SK-N-SH (cell line): ENCODE measurements around the gene SMIM24. TPM values are rescaled to one million over a fixed set of nuclear protein-coding genes. Genes with fewer than 3 reads are reported as not detected.

Source experiments
- CTCF ChIA-PET: fragments of 300-600, 350-600 bp; formaldehyde crosslinking; extraction: SDS; loops from one replicate; lab custom pipeline; 2021; lab: Yijun Ruan, JAX
- POLR2A ChIA-PET: fragments of 350-600 bp; sonication (Branson Sonifier 250); formaldehyde crosslinking; extraction: SDS; loops from one replicate; lab custom pipeline; 2020; ENCODE audit warnings: antibody characterized with exemption, inconsistent platforms; lab: Yijun Ruan, JAX
- DNase-seq: peaks from one replicate; pipeline ENCODE4 v3.0.0; 2012
- H2AFZ ChIP-seq: fragments of 200-600 bp; sonication (generic); 2 replicates; pipeline ENCODE4 v1.8.1; 2016; ENCODE audit warnings: antibody characterized with exemption, mild to moderate bottlenecking, low read depth
- H3F3A ChIP-seq: fragments of 200-600 bp; sonication (generic); replicated peaks from 2 replicates; pipeline ENCODE3; 2016; ENCODE audit warnings: antibody characterized with exemption, mild to moderate bottlenecking; ENCODE audit not compliant: insufficient read depth
- H3K27ac ChIP-seq, 2 experiments: fragments of 200-500 bp in 1 of 2; fragments of 200-600 bp in 1 of 2; sonication (Bioruptor generic) in 1 of 2; sonication (generic), shearing (Covaris generic) in 1 of 2; 2 replicates each; pipeline versions ENCODE4 v1.5.1 to v1.6.1; 2014 to 2016; ENCODE audit warnings: low read depth in 2 of 2, inconsistent platforms in 1 of 2, low read length in 1 of 2, mild to moderate bottlenecking in 1 of 2, mixed read lengths in 1 of 2
- H3K27me3 ChIP-seq: fragments of 200-600 bp; sonication (generic), shearing (Covaris generic); 2 replicates; pipeline ENCODE4 v1.6.1; 2016; ENCODE audit warnings: mixed run types; ENCODE audit not compliant: insufficient read depth
- H3K36me3 ChIP-seq, 2 experiments: fragments of 200-500 bp in 1 of 2; fragments of 200-600 bp in 1 of 2; sonication (Bioruptor generic) in 1 of 2; sonication (generic) in 1 of 2; replicated peaks in 1 of 2; 2 replicates each; pipeline versions ENCODE3 to v1.5.1; 2014 to 2016; ENCODE audit warnings: low read length in 1 of 2, mild to moderate bottlenecking in 1 of 2; ENCODE audit not compliant: insufficient read depth in 2 of 2, control insufficient read depth in 1 of 2
- H3K4me1 ChIP-seq, 2 experiments: fragments of 200-500 bp in 1 of 2; fragments of 200-600 bp in 1 of 2; sonication (Bioruptor generic) in 1 of 2; sonication (generic), shearing (Covaris generic) in 1 of 2; 2 replicates each; pipeline versions ENCODE4 v1.5.1 to v1.6.1; 2014 to 2016; ENCODE audit warnings: low read depth in 1 of 2, low read length in 1 of 2, mixed run types in 1 of 2; ENCODE audit not compliant: insufficient read depth in 2 of 2, control insufficient read depth in 1 of 2
- H3K4me2 ChIP-seq: fragments of 200-600 bp; sonication (generic), shearing (Covaris generic); 2 replicates; pipeline ENCODE4 v1.6.1; 2017; ENCODE audit warnings: mixed run types
- H3K4me3 ChIP-seq, 2 experiments: fragments of 200-500 bp in 1 of 2; fragments of 200-600 bp in 1 of 2; sonication (Bioruptor generic) in 1 of 2; sonication (generic), shearing (Covaris generic) in 1 of 2; 2 replicates each; pipeline versions ENCODE4 v1.5.1 to v1.8.1; 2014 to 2016; ENCODE audit warnings: low read depth in 2 of 2, inconsistent platforms in 1 of 2, low read length in 1 of 2, mild to moderate bottlenecking in 1 of 2, mixed read lengths in 1 of 2, moderate library complexity in 1 of 2
- H3K79me2 ChIP-seq: fragments of 200-600 bp; sonication (generic); 2 replicates; pipeline ENCODE4 v1.8.1; 2017; ENCODE audit warnings: mild to moderate bottlenecking; ENCODE audit not compliant: insufficient read depth
- H3K9ac ChIP-seq: fragments of 200-600 bp; sonication (generic); 2 replicates; pipeline ENCODE4 v1.6.1; 2017; ENCODE audit warnings: mixed run types
- H3K9me2 ChIP-seq: fragments of 200-600 bp; sonication (generic); 2 replicates; pipeline ENCODE4 v1.6.1; 2017; ENCODE audit warnings: mixed run types
- H3K9me3 ChIP-seq: fragments of 200-600 bp; sonication (generic); 2 replicates; pipeline ENCODE4 v1.6.1; 2017; ENCODE audit warnings: mixed run types, mild to moderate bottlenecking, moderate library complexity
- H4K20me1 ChIP-seq: fragments of 200-600 bp; sonication (generic); 2 replicates; pipeline ENCODE4 v1.6.1; 2017; ENCODE audit warnings: mild to moderate bottlenecking, mixed run types; ENCODE audit not compliant: insufficient read depth
- ELF1 ChIP-seq: IDR thresholded peaks from 2 replicates; pipeline ENCODE4 v1.4.0; 2012
- EP300 ChIP-seq, 2 experiments: IDR thresholded peaks; 2 replicates each; pipeline versions ENCODE4 v1.4.0 to v1.6.1; 2012; ENCODE audit warnings: borderline replicate concordance in 1 of 2, low read depth in 1 of 2, low read length in 1 of 2
- EZH2phosphoT487 ChIP-seq: fragments of 200-600 bp; sonication (generic); IDR thresholded peaks from 2 replicates; pipeline ENCODE4 v1.6.1; 2017; ENCODE audit warnings: low read depth, mixed run types, mild to moderate bottlenecking, antibody characterized with exemption, moderate library complexity, borderline replicate concordance
- FOSL2 ChIP-seq: IDR thresholded peaks from 2 replicates; pipeline ENCODE4 v1.4.0; 2012; ENCODE audit warnings: low read depth, mild to moderate bottlenecking, moderate library complexity, borderline replicate concordance
- GABPA ChIP-seq: IDR thresholded peaks from 2 replicates; pipeline ENCODE4 v1.4.0; 2012; ENCODE audit warnings: low read depth, mild to moderate bottlenecking
- GATA2 ChIP-seq: sonication (generic); formaldehyde crosslinking; IDR thresholded peaks from 2 replicates; pipeline ENCODE4 v1.5.0; 2020; ENCODE audit warnings: mild to moderate bottlenecking, missing genetic modification reagents
- JUND ChIP-seq: IDR thresholded peaks from 2 replicates; pipeline ENCODE4 v1.4.0; 2012
- NFIC ChIP-seq: IDR thresholded peaks from 2 replicates; pipeline ENCODE4 v1.4.0; 2012; ENCODE audit warnings: borderline replicate concordance
- RCOR1 ChIP-seq: fragments of 150-350 bp; IDR thresholded peaks from 2 replicates; pipeline ENCODE4 v1.6.1; 2017; ENCODE audit warnings: antibody characterized with exemption, low read length
- RFX5 ChIP-seq: IDR thresholded peaks from 2 replicates; pipeline ENCODE4 v1.6.1; 2012; ENCODE audit warnings: mild to moderate bottlenecking, improper control_type of control experiment, low read length
- RXRA ChIP-seq: IDR thresholded peaks from 2 replicates; pipeline ENCODE4 v1.4.0; 2012; ENCODE audit warnings: low read depth, mild to moderate bottlenecking, borderline replicate concordance
- SIN3A ChIP-seq: IDR thresholded peaks from 2 replicates; pipeline ENCODE4 v1.6.1; 2012; ENCODE audit warnings: low read depth, mild to moderate bottlenecking, low read length, moderate library complexity, borderline replicate concordance
- SMC3 ChIP-seq: IDR thresholded peaks from 2 replicates; pipeline ENCODE4 v1.6.1; 2012; ENCODE audit warnings: low read depth, low read length, improper control_type of control experiment
- TCF12 ChIP-seq: IDR thresholded peaks from 2 replicates; pipeline ENCODE4 v1.4.0; 2012
- YY1 ChIP-seq: IDR thresholded peaks from 2 replicates; pipeline ENCODE4 v1.4.0; 2012; ENCODE audit warnings: low read depth, mild to moderate bottlenecking
- WGBS: methylation state at CpG from one replicate; pipeline ENCODE4 v1.1.6; 2017; ENCODE audit warnings: low lambda C conversion rate; 5-methylcytosine and 5-hydroxymethylcytosine counted together
- polyA plus RNA-seq, 3 experiments: library from polyadenylated mRNA; depleted of rRNA; stranded (reverse); fragments of >200 nt; gene quantifications; 2 replicates each; pipeline ENCODE4 v1.2.3, GENCODE V29; 2012
- TF ChIP-seq, protein P1 (sequence below): fragments of 200-600 bp; sonication (generic); IDR thresholded peaks from 2 replicates; pipeline ENCODE4 v1.6.1; 2017; ENCODE audit warnings: antibody characterized with exemption, mild to moderate bottlenecking, moderate library complexity
- TF ChIP-seq, protein P2 (sequence below): IDR thresholded peaks from 2 replicates; pipeline ENCODE4 v1.4.0; 2012; ENCODE audit warnings: low read depth
- TF ChIP-seq, protein P3 (sequence below): IDR thresholded peaks from 2 replicates; pipeline ENCODE4 v1.6.1; 2012; ENCODE audit warnings: mild to moderate bottlenecking, low read depth, low read length, moderate library complexity
- TF ChIP-seq, protein P4 (sequence below): IDR thresholded peaks from 2 replicates; pipeline ENCODE4 v1.4.0; 2012; ENCODE audit warnings: low read depth, borderline replicate concordance
- TF ChIP-seq, protein P5 (sequence below): fragments of 150-350 bp; IDR thresholded peaks from 2 replicates; pipeline ENCODE4 v1.6.1; 2017; ENCODE audit warnings: antibody characterized with exemption, low read length, low read depth, borderline replicate concordance

Gene SMIM24
- polyA plus RNA-seq, 1 of the 3 experiments (the other 2 are of a cell fraction) = 0.12 TPM

DNA sequence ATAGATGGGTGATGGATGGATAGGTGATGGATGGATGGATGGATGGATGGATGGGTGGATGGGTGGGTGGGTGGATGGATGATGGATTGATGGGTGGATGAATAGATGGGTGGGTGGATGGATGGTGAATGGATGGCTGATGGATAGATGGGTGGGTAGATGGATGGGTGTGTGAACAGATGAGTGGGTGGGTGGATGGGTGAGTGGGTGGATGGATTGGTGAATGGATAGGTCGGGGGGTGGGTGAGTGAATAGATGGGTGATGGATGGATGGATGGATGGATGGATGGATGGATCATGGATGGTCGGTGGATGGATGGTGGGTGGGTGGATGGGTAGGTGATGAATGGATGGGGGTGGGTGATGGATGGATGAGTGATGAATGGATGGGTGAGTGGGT, 3.5 kb downstream of the SMIM24 start:
- Histone ChIP-seq H3K4me1 (no peaks in the 10 kb centered on the region; a peak in 1 of 4 replicates), H3K9ac (no peak overlapping the region), H3K36me3 (no peaks in the 10 kb centered on the region), H3K9me3 (no peaks in the 10 kb centered on the region), H4K20me1 (no peaks in the 10 kb centered on the region), H2AFZ (no peak overlapping the region), H3K9me2 (no peaks in the 10 kb centered on the region), H3K27me3 (no peaks in the 10 kb centered on the region; the same call in 1 of the 2 replicates), H3F3A (peaks cover 10% of the 10 kb centered on the region), H3K4me2 (no peak overlapping the region), H3K27ac (no peak overlapping the region), H3K4me3 (no peak overlapping the region), H3K79me2 (no peaks in the 10 kb centered on the region)
- TF ChIP-seq, protein P1, sequence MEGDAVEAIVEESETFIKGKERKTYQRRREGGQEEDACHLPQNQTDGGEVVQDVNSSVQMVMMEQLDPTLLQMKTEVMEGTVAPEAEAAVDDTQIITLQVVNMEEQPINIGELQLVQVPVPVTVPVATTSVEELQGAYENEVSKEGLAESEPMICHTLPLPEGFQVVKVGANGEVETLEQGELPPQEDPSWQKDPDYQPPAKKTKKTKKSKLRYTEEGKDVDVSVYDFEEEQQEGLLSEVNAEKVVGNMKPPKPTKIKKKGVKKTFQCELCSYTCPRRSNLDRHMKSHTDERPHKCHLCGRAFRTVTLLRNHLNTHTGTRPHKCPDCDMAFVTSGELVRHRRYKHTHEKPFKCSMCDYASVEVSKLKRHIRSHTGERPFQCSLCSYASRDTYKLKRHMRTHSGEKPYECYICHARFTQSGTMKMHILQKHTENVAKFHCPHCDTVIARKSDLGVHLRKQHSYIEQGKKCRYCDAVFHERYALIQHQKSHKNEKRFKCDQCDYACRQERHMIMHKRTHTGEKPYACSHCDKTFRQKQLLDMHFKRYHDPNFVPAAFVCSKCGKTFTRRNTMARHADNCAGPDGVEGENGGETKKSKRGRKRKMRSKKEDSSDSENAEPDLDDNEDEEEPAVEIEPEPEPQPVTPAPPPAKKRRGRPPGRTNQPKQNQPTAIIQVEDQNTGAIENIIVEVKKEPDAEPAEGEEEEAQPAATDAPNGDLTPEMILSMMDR = no peak
- no peak for TF ChIP-seq TCF12
- TF ChIP-seq FOSL2 = no peak
- no peak for TF ChIP-seq EP300 (IDR thresholded peaks at IDR 0.05; ENCODE audit: borderline replicate concordance in 1 of 2, low read depth in 1 of 2, low read length in 1 of 2)
- TF ChIP-seq, protein P2, sequence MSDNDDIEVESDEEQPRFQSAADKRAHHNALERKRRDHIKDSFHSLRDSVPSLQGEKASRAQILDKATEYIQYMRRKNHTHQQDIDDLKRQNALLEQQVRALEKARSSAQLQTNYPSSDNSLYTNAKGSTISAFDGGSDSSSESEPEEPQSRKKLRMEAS = no peak
- no peak for TF ChIP-seq SMC3
- TF ChIP-seq, protein P3, sequence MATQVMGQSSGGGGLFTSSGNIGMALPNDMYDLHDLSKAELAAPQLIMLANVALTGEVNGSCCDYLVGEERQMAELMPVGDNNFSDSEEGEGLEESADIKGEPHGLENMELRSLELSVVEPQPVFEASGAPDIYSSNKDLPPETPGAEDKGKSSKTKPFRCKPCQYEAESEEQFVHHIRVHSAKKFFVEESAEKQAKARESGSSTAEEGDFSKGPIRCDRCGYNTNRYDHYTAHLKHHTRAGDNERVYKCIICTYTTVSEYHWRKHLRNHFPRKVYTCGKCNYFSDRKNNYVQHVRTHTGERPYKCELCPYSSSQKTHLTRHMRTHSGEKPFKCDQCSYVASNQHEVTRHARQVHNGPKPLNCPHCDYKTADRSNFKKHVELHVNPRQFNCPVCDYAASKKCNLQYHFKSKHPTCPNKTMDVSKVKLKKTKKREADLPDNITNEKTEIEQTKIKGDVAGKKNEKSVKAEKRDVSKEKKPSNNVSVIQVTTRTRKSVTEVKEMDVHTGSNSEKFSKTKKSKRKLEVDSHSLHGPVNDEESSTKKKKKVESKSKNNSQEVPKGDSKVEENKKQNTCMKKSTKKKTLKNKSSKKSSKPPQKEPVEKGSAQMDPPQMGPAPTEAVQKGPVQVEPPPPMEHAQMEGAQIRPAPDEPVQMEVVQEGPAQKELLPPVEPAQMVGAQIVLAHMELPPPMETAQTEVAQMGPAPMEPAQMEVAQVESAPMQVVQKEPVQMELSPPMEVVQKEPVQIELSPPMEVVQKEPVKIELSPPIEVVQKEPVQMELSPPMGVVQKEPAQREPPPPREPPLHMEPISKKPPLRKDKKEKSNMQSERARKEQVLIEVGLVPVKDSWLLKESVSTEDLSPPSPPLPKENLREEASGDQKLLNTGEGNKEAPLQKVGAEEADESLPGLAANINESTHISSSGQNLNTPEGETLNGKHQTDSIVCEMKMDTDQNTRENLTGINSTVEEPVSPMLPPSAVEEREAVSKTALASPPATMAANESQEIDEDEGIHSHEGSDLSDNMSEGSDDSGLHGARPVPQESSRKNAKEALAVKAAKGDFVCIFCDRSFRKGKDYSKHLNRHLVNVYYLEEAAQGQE = no peak
- no peak for TF ChIP-seq EZH2phosphoT487
- TF ChIP-seq, protein P4, sequence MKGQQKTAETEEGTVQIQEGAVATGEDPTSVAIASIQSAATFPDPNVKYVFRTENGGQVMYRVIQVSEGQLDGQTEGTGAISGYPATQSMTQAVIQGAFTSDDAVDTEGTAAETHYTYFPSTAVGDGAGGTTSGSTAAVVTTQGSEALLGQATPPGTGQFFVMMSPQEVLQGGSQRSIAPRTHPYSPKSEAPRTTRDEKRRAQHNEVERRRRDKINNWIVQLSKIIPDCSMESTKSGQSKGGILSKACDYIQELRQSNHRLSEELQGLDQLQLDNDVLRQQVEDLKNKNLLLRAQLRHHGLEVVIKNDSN = no peak
- TF ChIP-seq, protein P5, sequence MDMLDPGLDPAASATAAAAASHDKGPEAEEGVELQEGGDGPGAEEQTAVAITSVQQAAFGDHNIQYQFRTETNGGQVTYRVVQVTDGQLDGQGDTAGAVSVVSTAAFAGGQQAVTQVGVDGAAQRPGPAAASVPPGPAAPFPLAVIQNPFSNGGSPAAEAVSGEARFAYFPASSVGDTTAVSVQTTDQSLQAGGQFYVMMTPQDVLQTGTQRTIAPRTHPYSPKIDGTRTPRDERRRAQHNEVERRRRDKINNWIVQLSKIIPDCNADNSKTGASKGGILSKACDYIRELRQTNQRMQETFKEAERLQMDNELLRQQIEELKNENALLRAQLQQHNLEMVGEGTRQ = no peak
- no peak for TF ChIP-seq GABPA
- no peak for TF ChIP-seq RFX5
- no peak for TF ChIP-seq YY1
- no peak for TF ChIP-seq SIN3A
- TF ChIP-seq ELF1 = no peak
- TF ChIP-seq GATA2 (CRISPR knock-in tag) = no peak
- no peak for TF ChIP-seq RXRA
- no peak for TF ChIP-seq JUND
- no peak for TF ChIP-seq RCOR1
- TF ChIP-seq NFIC = no peak
- POLR2A ChIA-PET = no interaction called here
- CTCF ChIA-PET = interaction anchor here (0.8 to 1.7 kb wide), 2 partner anchors 8 to 172 kb away, joined by 3 to 5 read pairs; no protein-coding TSS in a partner anchor
- no peak for DNase-seq
- WGBS = 45% methylated on average over 2 of the region's 2 CpGs
